ENCODE measurements around the gene CLCN1.
"Not testable (repeated sequence)": the region's sequence is repeated elsewhere in the genome, so short reads cannot be mapped to it uniquely, and the experiment has no call there.

The CLCN1 gene

GRCh38 chr7:143385891-143386781, 70.2 kb downstream of the CLCN1 start:
- DNase-seq (ENCODE audit: low read depth) = no peak

- no peak for DNase-seq (ENCODE audit: low read depth)
Observed at GRCh38 chr7:143387156-143387975, 71.5 kb downstream of the CLCN1 start.

- no peak for DNase-seq (ENCODE audit: low read depth)
Observed at GRCh38 chr7:143388051-143388450, 72.1 kb downstream of the CLCN1 start.

GRCh38 chr7:143388491-143389101, 72.7 kb downstream of the CLCN1 start:
- no peak for DNase-seq (ENCODE audit: low read depth)

- DNase-seq (ENCODE audit: low read depth) = no peak
Observed at GRCh38 chr7:143389316-143390103, 73.6 kb downstream of the CLCN1 start.

GRCh38 chr7:143390104-143390772, 74.3 kb downstream of the CLCN1 start:
- DNase-seq (ENCODE audit: low read depth) = no peak

GRCh38 chr7:143390773-143391317, 74.9 kb downstream of the CLCN1 start:
- no peak for DNase-seq (ENCODE audit: low read depth)

GRCh38 chr7:143391462-143392404, 75.8 kb downstream of the CLCN1 start:
- no peak for DNase-seq (ENCODE audit: low read depth)

- not testable (repeated sequence) for DNase-seq (ENCODE audit: low read depth)
Observed at GRCh38 chr7:143392427-143392826, 76.5 kb downstream of the CLCN1 start.

GRCh38 chr7:143392875-143393266, 77.0 kb downstream of the CLCN1 start:
- no peak for DNase-seq (ENCODE audit: low read depth)

GRCh38 chr7:143393267-143394041, 77.5 kb downstream of the CLCN1 start:
- no peak for DNase-seq (ENCODE audit: low read depth)

- no peak for DNase-seq (ENCODE audit: low read depth)
Observed at GRCh38 chr7:143394068-143394467, 78.2 kb downstream of the CLCN1 start.

GRCh38 chr7:143394777-143395176, 78.9 kb downstream of the CLCN1 start:
- DNase-seq (ENCODE audit: low read depth) = no peak

- no peak for DNase-seq (ENCODE audit: low read depth)
Observed at GRCh38 chr7:143395187-143396149, 79.6 kb downstream of the CLCN1 start.

- no peak for DNase-seq (ENCODE audit: low read depth)
Observed at GRCh38 chr7:143396182-143396581, 80.3 kb downstream of the CLCN1 start.

- no peak for DNase-seq (ENCODE audit: low read depth)
Observed at GRCh38 chr7:143396625-143397556, 81.0 kb downstream of the CLCN1 start.

Measured in stimulated activated CD8-positive, alpha-beta memory T cell treated with anti-CD3 and anti-CD28 coated beads, Interleukin-7, amount 100 ng/mL, for 24 hours (primary cell).